HepG2 (cell line): ENCODE data around the gene VWA7. TPM values are rescaled to one million over a fixed set of nuclear protein-coding genes. Genes with fewer than 3 reads are reported as not detected.
A peak's percentile ranks its signal among the peaks of the same experiment; 100 is the strongest.

ENCODE experiments used
- CAMTA2 ChIP-seq: sonication (generic); formaldehyde crosslinking; IDR thresholded peaks from 2 replicates; pipeline ENCODE4 v1.4.0; 2020; ENCODE audit warnings: mild to moderate bottlenecking, missing genetic modification reagents, borderline replicate concordance
- FOSL1 ChIP-seq: sonication (generic); formaldehyde crosslinking; IDR thresholded peaks from 2 replicates; pipeline ENCODE4 v1.9.0; 2021; ENCODE audit warnings: missing genetic modification reagents, borderline replicate concordance
- FOXJ3 ChIP-seq: sonication (generic); formaldehyde crosslinking; IDR thresholded peaks from 2 replicates; pipeline ENCODE4 v1.4.0; 2020; ENCODE audit warnings: missing genetic modification reagents, mild to moderate bottlenecking, borderline replicate concordance
- HMGXB4 ChIP-seq, 2 experiments: sonication (generic) in 1 of 2; formaldehyde crosslinking in 1 of 2; IDR thresholded peaks; 2 replicates each; pipeline versions ENCODE4 v1.4.0 to v1.6.1; 2018 to 2020; ENCODE audit warnings: missing genetic modification reagents in 2 of 2, borderline replicate concordance in 1 of 2, low read depth in 1 of 2, mild to moderate bottlenecking in 1 of 2, missing biosample characterization in 1 of 2
- JUND ChIP-seq: sonication (generic); formaldehyde crosslinking; IDR thresholded peaks from 2 replicates; pipeline ENCODE4 v1.8.0; 2022; ENCODE audit warnings: mild to moderate bottlenecking, missing genetic modification reagents
- MTA3 ChIP-seq: sonication (generic); formaldehyde crosslinking; IDR thresholded peaks from 2 replicates; pipeline ENCODE4 v1.4.0; 2020; ENCODE audit warnings: missing genetic modification reagents
- MXD4 ChIP-seq: IDR thresholded peaks from 2 replicates; pipeline ENCODE4 v1.6.1; 2016; ENCODE audit warnings: mild to moderate bottlenecking, missing biosample characterization, missing genetic modification reagents
- NFYC ChIP-seq: IDR thresholded peaks from 2 replicates; pipeline ENCODE4 v1.6.1; 2016; ENCODE audit warnings: missing genetic modification reagents, missing compliant biosample characterization
- NR2F2 ChIP-seq: IDR thresholded peaks from 2 replicates; pipeline ENCODE4 v1.6.1; 2012; ENCODE audit warnings: low read depth, inconsistent platforms, borderline replicate concordance
- TRAFD1 ChIP-seq: sonication (generic); formaldehyde crosslinking; IDR thresholded peaks from 2 replicates; pipeline ENCODE4 v1.5.1; 2020; ENCODE audit warnings: missing genetic modification reagents, mild to moderate bottlenecking, borderline replicate concordance
- ZBTB25 ChIP-seq: IDR thresholded peaks from 2 replicates; pipeline ENCODE4 v1.6.1; 2018; ENCODE audit warnings: missing genetic modification reagents
- ZNF512B ChIP-seq: sonication (generic); formaldehyde crosslinking; IDR thresholded peaks from 2 replicates; pipeline ENCODE4 v1.5.1; 2020; ENCODE audit warnings: missing genetic modification reagents, mild to moderate bottlenecking, borderline replicate concordance
- ZNF746 ChIP-seq: sonication (generic); formaldehyde crosslinking; IDR thresholded peaks from 2 replicates; pipeline ENCODE4 v1.8.0; 2022; ENCODE audit warnings: mild to moderate bottlenecking, missing genetic modification reagents
- ZNF770 ChIP-seq: sonication (generic); formaldehyde crosslinking; IDR thresholded peaks from 2 replicates; pipeline ENCODE4 v1.5.0; 2020; ENCODE audit warnings: mild to moderate bottlenecking, missing genetic modification reagents
- ZNF781 ChIP-seq: sonication (generic); formaldehyde crosslinking; IDR thresholded peaks from 2 replicates; pipeline ENCODE4 v1.5.1; 2020; ENCODE audit warnings: borderline replicate concordance, mild to moderate bottlenecking, missing genetic modification reagents; ENCODE audit errors: not compliant biosample characterization
- ZNF788 ChIP-seq: sonication (generic); formaldehyde crosslinking; IDR thresholded peaks from 2 replicates; pipeline ENCODE4 v1.5.0; 2020; ENCODE audit warnings: mild to moderate bottlenecking, missing genetic modification reagents, borderline replicate concordance
- ZSCAN22 ChIP-seq: sonication (generic); formaldehyde crosslinking; IDR thresholded peaks from 2 replicates; pipeline ENCODE4 v1.4.0; 2020; ENCODE audit warnings: mild to moderate bottlenecking, missing genetic modification reagents
- polyA plus RNA-seq, 8 experiments: library from polyadenylated mRNA; depleted of rRNA in 3 of 8; stranded (reverse) in 7 of 8; unstranded in 1 of 8; fragments of >200 nt; fragmentation: Illumina TruSeq in 4 of 8; extraction: Trizol in 4 of 8; gene quantifications; 2 replicates each; pipeline versions ENCODE4 v1.2.1 to v1.2.3, GENCODE V29; 2011 to 2016; ENCODE audit warnings: low read depth in 4 of 8, missing spikeins in 1 of 8, mixed read lengths in 1 of 8; ENCODE audit not compliant: insufficient read depth in 1 of 8
- total RNA-seq, 5 experiments: library from RNA; depleted of rRNA; stranded (reverse); fragments of >200 nt; fragmentation: Illumina TruSeq; extraction: Trizol; gene quantifications; 2 replicates each; pipeline ENCODE4 v1.2.3, GENCODE V29; 2016; ENCODE audit warnings: low read depth in 1 of 5

The VWA7 gene
- total and polyA plus RNA-seq, 2 of the 13 experiments (the other 11 are each of a cell fraction or from before 2014, with no cell fraction given) = 0.86 to 3.3 TPM

GRCh38 chr6:31737991-31738979, 38.8 kb downstream of the VWA7 start (continued):
- TF ChIP-seq ZNF512B (CRISPR knock-in tag) (no peak), FOXJ3 (CRISPR knock-in tag) (no peak; the same call in 1 of the 2 replicates), HMGXB4 (CRISPR knock-in tag; IDR thresholded peaks at IDR 0.05; ENCODE audit: borderline replicate concordance in 1 of 2, low read depth in 1 of 2) (peak; percentile 29 to 41; a peak in 1 of 4 replicates), ZSCAN22 (CRISPR knock-in tag) (no peak), MTA3 (CRISPR knock-in tag) (no peak), ZNF788 (CRISPR knock-in tag) (peak; percentile 81; the same call in 1 of the 2 replicates), MXD4 (CRISPR knock-in tag) (no peak; the same call in 1 of the 2 replicates), JUND (no peak), ZNF746 (CRISPR knock-in tag) (peak; percentile 84), TRAFD1 (CRISPR knock-in tag) (no peak), ZNF781 (CRISPR knock-in tag) (no peak), NFYC (CRISPR knock-in tag) (peak; percentile 52; the same call in 1 of the 2 replicates), CAMTA2 (peak; percentile 77; the same call in 1 of the 2 replicates), ZBTB25 (CRISPR knock-in tag) (peak; percentile 81), FOSL1 (CRISPR knock-in tag) (no peak), NR2F2 (no peak), ZNF770 (CRISPR knock-in tag) (0 out of 2 replicates have a peak, but pooled peaks have one; percentile 43)
